Vagina (tissue), 2 donors: Measurements from ENCODE around the gene PAIP2B.

Source experiments
- CTCF ChIP-seq, 3 experiments: fragments of 450-650 bp in 2 of 3; fragments of 200-600 bp in 1 of 3; sonication (generic) in 1 of 3; IDR thresholded peaks; one replicate each; pipeline ENCODE4 v1.5.1; 2017 to 2019; ENCODE audit warnings: antibody characterized with exemption in 3 of 3, mild to moderate bottlenecking in 2 of 3, moderate library complexity in 2 of 3
- POLR2A ChIP-seq, 2 donors: fragments of 450-650 bp; IDR thresholded peaks; one replicate each; pipeline ENCODE4 v1.6.1; 2017; ENCODE audit warnings: antibody characterized with exemption in 2 of 2, mild to moderate bottlenecking in 2 of 2, moderate library complexity in 2 of 2
- POLR2AphosphoS5 ChIP-seq, 2 donors: sonication (generic); formaldehyde crosslinking; IDR thresholded peaks; one replicate each; pipeline ENCODE4 v1.9.0; 2017; ENCODE audit warnings: antibody characterized with exemption in 2 of 2, mild to moderate bottlenecking in 2 of 2, low read depth in 1 of 2; ENCODE audit not compliant: insufficient read depth in 1 of 2

GRCh38 chr2:71156573-71156972, 70.3 kb downstream of the PAIP2B start:
- no peak for TF ChIP-seq CTCF (IDR thresholded peaks at IDR 0.05)
- TF ChIP-seq POLR2A (IDR thresholded peaks at IDR 0.05): no peak
- no peak for TF ChIP-seq POLR2AphosphoS5 (IDR thresholded peaks at IDR 0.05; ENCODE audit: insufficient read depth in 1 of 2, low read depth in 1 of 2)
